ENCODE data around the gene SORD.
"Not testable (repeated sequence)": the region's sequence is repeated elsewhere in the genome, so short reads cannot be mapped to it uniquely, and the experiment has no call there.

The SORD gene

DNA sequence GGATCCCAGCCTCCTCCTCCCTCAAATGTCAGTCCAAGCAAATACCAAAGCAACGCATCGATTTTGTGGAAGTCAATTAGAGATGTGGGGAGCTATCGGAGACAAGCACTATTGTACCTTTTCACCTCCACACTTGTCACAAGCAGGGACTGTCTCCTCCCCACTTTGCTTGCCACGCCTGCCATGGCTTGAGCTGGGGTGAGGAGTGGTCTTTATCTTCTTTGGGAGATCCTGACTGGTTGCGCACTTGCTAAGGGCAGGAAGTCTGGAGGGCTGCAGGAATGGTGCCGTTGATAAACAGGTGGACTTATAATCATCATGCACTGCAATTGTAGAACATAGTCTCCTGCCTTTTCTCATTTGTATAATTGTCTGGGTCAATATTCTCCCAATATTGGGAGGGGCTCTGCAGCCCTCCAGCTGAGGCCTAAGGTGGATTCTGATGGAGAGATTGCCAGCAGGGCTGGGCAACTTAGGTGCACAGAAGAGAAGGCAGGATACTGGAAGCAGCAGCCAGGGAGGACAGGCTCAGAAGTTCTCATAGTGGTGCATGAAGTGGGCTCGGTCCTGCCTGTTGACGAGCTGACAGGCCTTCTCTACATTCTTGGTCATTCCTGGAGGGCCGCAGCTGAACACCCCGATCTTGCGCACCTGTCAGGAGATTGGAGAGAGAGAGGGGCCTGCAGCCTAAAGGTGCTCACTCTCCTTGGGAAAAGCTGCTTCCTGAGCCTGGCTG, 70.8 kb downstream of the SORD start:
- DNase-seq (ENCODE audit: low read depth in 2 of 3, low spot score in 2 of 3) = no peak

DNA sequence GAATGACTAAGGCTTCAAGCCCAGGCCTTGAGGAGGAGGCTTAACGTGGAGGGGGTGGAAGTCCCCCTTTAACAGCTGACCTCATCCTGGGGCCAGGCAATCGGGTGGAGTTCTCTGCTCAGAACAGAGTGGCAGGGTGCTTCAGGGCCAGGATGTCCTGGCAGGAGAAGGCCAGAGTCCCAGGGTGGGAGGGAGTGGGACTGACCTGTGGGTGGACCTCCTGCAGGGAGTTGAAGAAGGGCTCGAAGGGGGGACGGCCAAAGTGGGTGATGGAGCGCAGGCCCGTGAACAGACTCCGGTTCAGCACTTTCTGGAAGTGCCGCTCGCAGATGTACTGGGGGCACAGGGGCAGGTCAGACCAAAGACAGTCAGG, 71.3 kb downstream of the SORD start:
- no peak for DNase-seq (ENCODE audit: low read depth in 2 of 3, low spot score in 2 of 3)

DNA sequence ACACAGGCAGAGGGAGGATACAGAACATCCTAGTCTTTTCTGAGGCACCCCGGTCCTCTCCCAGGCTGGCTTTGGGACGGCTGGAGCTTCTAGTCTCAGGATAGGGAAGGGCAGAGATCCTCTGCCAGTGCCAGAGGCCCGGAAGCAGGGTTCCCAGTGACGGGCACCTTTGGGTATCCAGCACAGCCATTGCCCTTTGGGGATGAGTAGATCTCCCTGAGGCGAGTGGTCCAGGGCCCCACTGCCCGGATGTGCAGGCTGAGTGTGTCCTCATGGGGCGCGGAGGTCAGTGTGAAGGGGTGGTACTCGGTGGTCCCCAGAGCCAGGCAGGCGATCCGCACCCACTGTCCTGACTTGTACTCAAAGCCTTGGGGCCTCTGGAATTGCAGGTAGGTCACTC, 72.7 kb downstream of the SORD start:
- no peak for DNase-seq (ENCODE audit: low read depth in 2 of 3, low spot score in 2 of 3)

DNA sequence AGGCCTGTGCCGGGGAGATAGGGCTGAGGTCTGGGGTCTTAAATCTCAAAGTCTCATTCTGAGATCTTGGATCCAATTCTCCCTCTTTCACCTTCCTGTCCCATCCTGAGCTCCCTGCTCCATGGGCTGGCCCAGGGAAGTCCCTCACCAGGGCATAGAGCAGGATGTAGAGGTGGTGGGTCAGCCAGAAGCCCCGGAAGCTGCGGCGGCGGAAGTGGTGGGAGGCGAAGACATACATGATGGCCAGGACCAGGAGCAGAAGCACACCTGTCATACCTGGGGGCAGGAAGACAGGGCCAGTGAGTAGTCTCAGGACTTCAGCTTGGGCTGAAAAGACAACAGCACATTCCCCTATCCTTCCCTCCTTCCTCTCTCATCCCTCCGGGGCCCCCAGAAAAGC, 74.5 kb downstream of the SORD start:
- no peak for DNase-seq (ENCODE audit: low read depth in 2 of 3, low spot score in 2 of 3)

DNA sequence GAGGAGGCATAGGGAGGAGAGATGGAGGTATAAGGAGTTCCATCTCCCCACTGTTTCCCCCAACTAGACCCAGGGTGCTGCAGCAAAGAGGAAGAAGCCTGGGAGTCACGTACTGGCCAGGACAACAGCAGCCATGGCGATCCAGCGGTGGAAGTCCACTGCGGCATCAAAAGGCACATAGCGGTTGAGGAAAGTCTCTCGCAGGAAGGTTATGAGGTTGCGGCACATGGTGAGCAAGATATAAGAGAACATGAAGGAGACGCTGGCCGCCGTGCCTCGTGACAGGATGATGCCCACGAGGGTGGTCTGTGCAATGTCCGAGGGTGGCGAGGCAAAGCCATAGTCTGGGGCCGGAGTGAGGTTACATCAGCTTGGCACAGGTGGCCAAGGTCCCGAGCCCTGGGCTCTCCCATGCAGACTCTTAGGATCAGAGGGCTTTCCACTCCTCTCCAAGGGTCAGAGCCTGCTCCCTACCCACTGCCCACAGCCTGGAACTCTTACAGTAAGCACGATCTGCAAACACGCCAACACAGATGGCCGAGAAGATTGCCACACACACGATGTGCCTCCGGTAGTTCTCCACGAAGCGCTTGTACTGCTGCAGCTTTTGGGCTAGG, 76.7 kb downstream of the SORD start:
- DNase-seq (ENCODE audit: low read depth in 2 of 3, low spot score in 2 of 3) = no peak

DNA sequence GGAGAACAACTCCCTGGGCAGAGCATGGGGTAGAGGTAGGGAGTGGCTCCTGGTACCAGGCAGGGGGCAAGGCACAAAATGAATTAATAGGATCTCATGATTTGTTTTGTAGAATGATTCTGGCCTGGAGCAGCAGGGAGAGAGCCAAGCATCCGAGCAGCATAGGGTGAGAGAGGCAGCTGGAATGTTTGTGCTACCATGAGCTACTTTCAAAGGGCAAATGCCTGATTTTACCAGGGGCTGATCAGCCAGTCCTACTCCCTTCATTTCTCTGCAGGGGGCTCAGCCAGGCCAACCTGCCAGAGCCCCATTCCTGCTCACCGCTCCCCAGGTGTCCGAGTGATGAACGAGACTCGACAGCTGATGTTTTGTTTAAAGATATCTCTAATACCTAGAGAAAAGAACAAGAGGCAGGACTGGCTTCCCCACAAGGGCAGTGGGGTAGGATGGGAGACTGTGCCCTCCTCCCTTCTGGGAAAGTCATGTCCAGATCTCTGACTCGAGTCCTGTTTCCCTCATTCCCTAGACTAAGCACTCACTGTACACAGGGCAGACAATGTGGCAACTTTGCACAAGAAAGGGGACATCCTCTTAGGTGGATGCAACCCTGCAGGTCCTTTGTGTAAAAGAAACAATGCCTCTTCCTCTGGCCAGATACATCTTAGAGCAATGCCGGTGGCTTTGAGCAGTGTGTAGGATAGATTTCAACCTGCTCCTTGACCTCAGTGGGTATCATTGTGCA, 78.1 kb downstream of the SORD start:
- no peak for DNase-seq (ENCODE audit: low read depth in 2 of 3, low spot score in 2 of 3)

DNA sequence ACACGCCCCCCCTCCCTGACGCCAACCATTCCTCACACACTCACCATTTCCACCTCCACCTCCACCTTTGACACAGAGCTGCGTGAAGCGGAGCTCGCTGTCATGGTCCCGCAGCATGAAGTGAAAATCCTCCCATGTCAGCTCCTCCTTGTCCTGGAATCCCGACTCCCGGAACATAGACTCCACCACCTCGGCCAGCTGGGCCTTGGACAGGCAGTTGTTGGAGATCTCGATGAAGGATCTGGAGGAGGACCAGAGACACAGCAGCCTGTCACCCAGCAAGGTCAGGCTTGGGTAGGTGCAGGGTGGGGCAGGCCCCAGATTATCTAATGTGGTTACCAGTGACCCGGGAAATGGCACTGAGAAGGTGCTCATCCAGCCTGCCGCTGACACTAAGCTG, 78.8 kb downstream of the SORD start:
- no peak for DNase-seq (ENCODE audit: low read depth in 2 of 3, low spot score in 2 of 3)

DNA sequence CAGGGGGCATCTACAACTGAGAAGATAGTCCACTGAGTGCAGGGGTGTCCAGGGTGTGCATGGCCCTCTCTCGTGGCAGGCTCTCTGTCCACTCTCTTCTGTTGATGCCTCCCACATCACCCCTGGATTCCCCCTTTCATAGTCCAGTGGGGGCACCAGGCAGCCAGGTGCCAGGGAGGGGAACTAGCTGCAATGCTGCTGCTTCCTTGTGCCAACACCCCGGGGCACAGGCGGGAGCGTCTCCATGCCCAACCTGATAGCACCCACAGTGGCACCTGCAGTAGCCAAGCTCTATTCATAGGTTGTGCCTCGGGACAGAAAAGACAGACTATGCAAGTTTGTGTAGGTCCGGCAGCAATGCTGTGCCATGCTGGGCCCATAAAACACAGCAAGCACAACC, 79.2 kb downstream of the SORD start:
- DNase-seq (ENCODE audit: low read depth in 2 of 3, low spot score in 2 of 3) = no peak

DNA sequence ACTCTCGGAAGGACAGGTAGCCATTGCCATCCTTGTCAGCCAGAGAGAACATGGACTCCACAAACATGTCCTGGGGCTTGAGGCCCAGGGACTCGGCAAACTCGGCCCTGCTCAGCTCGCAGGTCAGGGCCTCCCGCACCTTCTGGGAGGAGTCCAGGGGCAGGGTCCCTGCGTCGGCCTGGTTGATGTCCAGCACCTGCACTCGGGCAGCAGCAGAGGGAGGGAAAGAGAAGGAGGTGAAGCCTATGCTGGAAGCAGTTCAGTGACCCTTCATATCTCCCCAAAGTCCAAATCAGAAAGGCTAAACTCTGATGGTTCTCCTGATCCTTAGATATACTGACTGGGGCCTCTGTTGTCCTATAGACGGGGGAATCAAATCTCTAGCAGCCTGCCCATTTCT, 81.2 kb downstream of the SORD start:
- not testable (repeated sequence) for DNase-seq (ENCODE audit: low read depth in 2 of 3, low spot score in 2 of 3)

DNA sequence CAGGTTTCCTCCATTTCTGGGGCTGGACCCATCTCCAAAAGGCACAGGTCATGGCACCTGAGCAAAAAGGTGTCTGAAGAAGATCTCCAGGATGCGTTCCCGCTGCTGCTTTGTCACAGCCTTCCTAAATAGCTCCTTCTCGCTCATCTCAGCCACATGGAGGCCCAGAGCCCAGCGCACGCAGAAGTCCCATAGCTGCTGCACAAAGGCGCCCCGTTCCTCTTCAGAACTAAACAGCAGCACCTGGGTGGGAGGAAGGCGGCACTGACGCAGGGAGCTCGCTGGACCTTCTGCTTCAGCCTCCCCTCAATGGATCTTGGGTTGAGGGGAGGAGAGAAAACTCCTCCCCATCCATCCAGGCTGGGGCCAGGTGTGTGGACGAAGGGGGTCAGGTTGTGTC, 82.6 kb downstream of the SORD start:
- DNase-seq (ENCODE audit: low read depth in 2 of 3, low spot score in 2 of 3) = no peak

DNA sequence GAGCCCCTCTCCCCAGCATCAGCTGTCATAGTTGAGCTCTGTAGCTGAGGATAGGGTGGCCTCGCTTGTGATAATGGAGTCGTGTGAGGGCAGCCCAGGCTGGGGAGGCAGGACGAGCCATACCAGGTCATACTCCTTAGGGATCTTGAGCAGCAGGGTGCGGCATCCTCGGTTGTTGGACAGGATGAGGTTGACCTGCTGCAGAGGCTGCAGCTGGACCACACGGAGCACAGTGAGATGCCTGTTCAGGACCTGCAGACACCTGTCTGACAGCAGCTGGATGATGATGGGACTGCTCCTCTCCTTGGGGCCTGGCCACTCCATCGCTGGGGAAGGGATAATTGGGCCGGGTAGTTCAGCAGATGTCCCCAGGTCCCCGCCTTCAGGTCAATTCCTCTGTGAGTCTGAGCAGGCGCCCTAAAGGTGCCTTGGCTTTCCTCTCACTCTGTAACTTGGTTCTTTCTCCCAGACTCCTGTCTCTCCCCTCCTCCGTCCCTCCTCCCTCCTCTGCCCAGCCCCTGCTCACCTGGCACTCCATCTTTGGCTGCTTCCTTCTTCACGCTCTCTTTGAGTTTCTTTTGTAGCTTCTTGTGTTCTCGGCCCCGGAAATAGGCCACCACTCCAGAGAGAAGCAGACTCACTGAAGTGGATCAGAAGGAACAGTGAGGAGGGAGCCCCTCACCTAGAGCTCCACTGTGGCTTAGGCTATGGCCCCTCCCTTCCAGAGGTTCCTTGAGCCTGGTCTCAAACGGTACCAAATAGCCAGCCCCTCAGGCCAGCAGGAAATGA, 83.2 kb downstream of the SORD start:
- no peak for DNase-seq (ENCODE audit: low read depth in 2 of 3, low spot score in 2 of 3)

DNA sequence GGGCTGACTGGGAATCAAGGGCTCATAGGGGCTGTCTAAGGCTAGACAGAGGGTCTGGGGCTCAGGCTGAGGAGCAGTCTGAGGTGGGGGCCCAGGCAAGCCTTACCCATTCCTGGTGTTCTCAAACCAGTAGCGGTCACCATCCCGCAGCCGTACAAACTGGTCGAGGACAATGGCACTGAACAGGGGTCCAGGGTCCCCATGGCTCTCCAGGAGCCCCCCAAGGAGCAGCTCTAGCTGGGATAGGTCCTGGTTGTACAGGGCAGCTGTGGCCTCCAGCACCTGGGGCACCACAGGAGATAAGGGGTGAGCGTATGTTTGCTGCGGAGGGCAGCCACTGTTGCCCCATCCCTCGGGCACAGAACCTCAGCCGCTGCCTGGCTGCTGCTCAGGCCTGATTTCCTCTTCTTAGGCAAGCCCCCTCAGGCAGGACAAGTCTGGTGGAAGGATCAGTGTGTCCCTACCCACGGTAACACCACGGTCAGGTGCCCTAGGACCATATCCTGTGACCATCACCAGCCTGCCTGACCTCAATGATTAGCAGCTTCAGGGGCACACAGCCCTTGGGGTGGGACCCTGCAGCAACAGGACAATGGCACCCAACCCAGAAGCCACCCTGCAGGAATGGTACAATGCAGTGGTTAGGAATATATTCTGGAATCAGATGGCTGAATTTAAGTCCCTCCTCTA, 85.1 kb downstream of the SORD start:
- DNase-seq (ENCODE audit: low read depth in 2 of 3, low spot score in 2 of 3) = no peak

DNA sequence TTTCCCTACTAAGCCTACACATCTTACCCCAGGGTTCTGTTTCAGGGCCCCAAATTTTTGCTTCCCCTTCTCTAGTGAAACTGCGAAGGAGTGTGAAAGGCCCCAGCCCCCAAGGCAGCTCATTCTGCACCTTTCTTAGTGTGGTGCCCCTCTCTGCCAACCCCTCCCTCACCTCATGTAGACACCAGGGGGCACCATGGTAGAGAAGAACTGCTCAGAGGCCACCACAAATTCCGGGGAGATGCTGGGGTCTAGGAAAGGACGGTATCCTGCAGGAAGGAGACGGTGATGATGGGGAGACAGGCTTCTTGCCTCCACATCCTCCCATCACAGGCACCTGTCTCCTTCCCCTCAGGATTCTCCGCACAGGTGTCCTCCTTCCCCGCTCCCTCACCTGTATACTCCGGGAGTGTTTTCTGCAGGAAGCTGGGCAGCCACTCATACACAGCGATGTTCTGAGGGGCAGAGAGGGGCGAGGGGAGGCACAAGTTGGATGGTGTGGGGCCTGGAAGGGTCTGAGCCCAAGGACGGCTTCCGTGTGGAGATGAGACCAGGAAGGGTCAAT, 87.3 kb downstream of the SORD start:
- DNase-seq (ENCODE audit: low read depth in 2 of 3, low spot score in 2 of 3) = no peak

DNA sequence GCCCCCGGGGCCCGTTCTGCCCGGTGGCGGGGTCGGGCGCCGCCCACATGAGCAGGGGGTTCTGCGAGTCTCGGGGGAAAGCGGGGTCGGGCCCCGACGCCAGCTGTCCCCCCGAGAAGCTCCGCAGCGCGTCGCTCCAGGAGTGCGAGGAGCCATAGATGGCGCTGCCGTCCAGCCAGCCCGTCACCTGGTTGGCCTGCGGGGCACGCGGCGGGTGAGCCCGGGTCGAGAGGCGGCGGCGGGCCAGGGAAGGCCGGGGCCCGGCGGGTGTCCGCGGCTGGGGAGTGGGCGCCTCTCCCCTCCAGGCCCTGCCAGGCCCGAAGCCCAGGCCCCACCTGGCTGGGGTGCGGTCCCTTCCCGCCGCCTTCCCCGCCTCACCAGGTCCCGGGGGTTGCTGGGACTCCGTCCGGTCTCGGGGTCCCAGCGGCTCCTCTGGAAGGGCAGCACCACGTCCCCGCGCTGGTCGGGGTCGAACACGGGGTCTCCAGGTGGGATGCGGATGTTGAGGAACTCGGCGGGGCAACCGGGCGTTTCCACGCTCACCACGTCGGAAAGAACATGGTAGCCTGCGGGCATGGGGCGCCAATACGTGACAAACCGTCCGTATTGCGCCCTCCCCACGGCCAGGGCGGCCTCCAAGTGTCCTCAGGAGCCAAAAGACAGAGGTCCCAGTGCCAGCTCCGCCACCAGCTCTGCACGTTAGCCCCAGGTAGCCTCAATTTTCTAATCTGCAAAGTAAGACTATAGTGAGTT, 88.6 kb downstream of the SORD start:
- DNase-seq (ENCODE audit: low read depth in 2 of 3, low spot score in 2 of 3) = no peak

DNA sequence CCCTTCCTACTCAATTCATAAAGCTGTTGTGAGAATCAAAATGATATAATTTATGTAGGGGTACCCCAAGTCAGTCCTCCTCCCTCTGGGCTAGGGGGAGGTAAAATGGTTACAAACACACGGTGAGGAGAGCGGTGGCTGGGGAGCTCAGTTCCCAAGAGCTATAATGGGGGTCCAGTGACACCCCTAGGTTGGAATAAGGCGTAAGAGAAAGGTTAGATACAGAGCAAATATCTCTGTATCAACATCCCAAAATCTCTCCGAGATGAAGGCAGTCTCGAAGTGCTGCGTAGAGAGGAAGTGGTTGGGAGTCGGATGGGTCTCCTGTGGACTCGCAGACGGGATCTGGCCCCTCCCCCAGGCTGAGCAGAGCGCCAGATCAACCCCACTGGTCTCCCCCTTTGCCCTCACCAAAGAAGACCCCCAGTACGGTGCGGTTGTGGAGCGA, 89.2 kb downstream of the SORD start:
- DNase-seq (ENCODE audit: low read depth in 2 of 3, low spot score in 2 of 3) = no peak

DNA sequence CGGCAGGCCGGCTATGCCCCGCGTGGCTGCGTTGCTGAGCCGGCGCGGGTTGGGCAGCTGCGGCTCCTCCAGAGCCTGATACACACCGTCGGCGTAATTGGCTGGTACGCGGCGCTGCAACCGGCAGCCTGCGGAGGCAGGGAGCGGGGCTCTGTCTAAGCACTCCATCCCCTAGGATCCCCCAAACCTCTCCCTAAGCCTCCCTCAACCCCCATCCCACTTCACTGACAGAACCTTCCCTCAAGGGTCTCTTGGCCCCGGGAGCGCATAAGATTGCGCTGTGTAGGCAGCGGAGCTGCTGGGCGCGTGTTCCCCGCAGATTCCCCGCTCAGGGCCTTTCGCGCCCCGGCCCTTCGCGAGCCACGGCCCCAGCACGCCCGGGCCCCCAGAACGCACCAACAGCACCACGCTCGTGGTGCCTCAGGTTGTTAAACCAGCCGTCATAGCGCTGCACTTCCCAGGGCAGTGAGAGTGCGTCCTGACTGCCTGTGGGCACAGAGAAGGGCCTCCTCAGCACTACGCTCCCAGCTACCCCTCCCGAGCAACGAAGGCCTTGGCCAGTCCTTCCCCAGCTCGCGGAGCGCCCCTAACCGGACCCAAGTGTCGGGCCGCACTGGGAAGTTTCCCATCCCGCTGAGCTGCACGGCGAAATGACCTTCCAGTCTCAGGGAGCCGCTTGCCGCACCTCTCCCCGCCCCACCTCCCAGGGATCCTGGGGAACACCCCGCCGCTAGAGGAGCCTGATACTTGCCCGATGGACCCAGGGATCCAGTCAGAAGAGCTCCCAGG, 89.8 kb downstream of the SORD start:
- DNase-seq (ENCODE audit: low read depth in 2 of 3, low spot score in 2 of 3) = no peak

DNA sequence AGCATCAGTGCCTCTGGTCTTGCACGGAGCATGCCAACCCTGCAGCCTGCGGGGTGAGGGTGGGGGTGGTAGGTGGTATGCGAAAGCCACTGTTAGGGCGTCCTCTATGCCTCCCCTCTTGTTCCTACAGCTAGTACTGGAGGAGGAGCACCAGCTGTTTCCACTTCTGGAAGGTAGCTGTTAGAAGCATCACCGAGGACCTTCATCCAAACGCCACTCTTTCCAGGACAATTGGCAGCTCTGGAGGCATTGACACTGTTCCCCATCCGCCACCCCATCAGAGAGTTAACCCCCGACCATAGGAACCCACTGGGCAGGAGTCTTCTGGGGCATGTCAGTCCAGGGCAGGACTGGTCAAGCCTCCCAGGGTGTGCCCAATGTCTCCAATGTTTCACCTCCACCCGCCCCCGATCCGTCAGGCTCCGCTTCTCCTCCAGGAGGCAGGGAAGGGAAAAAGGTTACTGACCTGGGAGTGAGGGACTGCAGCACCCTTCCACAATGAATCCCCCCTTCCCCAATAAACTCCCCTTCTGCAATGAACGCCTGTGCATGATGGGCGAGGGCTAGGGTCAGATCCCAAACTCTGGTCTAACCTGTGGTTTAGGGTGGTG, 90.5 kb downstream of the SORD start:
- DNase-seq (ENCODE audit: low read depth in 2 of 3, low spot score in 2 of 3) = no peak

DNA sequence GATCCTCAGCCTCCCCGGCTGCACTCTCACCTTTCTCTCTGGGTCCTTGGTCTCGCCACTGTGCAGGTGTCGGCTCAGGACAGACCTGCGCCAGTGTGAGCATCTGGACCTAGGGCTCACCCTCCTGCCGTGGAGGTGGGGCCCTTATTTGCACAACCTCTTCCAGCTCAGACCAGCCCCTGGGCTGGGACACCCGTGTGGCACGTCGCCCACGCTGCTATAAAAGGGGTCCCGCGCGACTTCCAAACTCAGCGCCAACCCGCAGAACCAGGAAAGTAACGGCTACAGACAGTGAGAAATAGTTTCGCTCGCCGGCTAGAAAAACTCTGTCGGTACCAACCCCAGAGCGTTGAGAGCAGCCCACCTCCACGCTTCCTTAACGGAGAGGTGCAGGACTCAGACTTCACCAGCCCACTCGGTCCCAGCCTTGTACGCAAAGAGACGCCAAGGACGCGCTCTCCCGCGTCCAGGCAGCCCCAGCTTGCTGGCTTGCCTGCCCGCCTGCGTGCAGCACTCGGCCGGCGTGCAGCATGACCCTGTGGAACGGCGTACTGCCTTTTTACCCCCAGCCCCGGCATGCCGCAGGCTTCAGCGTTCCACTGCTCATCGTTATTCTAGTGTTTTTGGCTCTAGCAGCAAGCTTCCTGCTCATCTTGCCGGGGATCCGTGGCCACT, 91.2 kb downstream of the SORD start, which contains the start of the genes DUOX2 and DUOXA2:
Gene DUOX2, minus strand, starts transcription at position 97 of the 675 bp plus-strand sequence. CDS start 761 bp downstream, outside the sequence.
Gene DUOXA2, plus strand, starts transcription at position 251 of the 675 bp plus-strand sequence. Its CDS starts 280 bp downstream, at position 531.
- no peak for DNase-seq (ENCODE audit: low read depth in 2 of 3, low spot score in 2 of 3)

Measured in activated CD8-positive, alpha-beta memory T cell treated with anti-CD3 and anti-CD28 coated beads for 48 hours (primary cell).